Glomerular visceral epithelial cell (primary cell): Measurements from ENCODE around the gene PPFIA3.
A peak's percentile ranks its signal among the peaks of the same experiment; 100 is the strongest.

Source experiments
- DNase-seq: peaks from one replicate; pipeline ENCODE4 v3.0.0-alpha.2; 2016; ENCODE audit errors: extremely low spot score

PPFIA3 gene

DNA sequence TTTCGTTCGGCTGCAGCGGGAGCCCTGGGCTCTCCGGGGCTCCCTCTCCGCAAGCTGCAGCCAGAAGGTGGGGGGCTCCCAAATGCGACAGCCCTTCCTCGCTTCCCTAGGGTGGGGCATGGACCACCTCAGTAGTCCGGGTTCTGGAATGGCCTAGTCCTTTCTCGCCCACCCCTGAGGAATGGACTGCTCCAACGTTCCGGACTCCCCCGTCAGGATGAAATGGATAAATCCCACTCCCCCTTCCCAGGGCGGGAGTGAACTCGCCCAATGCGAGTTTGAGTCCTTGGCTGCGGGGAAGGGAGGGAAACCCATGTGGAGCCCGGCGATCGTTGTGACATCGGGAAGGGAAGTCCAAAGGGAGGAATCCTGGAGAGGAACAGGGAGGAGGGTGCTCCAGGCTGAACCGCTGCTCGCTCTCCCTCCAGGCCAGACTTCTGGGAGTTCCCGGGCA lies 30.3 kb downstream of the PPFIA3 start:
- peak; percentile 77 for DNase-seq

DNA sequence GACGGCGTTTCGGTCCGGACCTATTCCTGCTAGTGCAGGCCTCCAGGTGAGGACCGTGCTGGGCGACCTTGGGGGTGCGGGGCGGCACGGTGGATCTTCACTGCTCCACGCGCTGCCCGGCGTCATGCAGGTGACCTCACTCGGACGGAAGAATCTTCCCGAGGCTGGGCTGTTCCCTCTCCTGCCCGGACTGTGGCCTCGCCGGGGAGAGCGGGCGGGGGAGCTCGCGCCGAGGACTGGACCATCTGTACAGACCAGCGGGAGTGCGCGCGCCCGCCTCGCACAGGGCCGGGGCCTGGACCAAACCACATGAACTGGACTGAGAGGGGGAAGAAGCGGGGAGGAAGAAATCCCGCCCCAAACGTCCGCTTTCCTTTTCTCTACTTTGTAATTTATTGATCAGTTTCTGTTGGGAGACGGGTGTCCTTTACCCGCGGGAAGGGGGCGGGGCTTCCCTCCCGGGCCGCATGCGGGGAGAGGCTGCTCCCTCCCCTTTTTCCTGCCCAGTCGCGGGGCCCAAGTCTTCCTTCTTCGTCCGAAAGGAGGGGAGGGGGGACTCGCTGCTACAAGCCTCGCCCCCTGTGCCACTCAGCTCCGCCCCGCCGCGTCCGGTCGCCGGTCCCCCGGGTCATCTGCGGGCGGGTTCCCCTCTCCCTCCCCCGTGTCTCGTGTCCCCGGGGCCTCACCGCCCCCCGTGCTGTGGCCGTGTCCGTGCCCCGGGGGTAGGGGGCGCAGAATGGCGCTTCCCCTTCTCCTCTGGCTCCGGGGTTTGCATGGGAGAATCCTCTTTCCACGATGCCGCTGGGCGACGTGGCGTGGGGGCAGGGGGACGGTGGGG lies 31.0 kb downstream of the PPFIA3 start:
- DNase-seq, result peak; percentile 77

DNA sequence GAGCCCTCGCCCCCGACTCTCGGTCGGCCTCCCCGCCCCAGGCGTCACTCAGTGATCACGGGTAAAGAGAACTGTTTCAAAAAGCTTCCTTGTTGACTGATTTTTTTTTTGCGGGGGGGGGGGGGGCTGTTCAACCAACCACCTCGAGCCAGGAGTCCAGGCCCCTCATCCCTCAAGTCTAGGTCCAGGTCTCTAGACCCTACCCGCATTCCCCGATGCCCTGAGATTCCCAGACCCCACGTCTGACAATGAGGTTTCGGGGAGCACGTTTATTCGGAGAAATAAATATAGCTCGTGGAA lies 31.6 kb downstream of the PPFIA3 start:
- no peak for DNase-seq

DNA sequence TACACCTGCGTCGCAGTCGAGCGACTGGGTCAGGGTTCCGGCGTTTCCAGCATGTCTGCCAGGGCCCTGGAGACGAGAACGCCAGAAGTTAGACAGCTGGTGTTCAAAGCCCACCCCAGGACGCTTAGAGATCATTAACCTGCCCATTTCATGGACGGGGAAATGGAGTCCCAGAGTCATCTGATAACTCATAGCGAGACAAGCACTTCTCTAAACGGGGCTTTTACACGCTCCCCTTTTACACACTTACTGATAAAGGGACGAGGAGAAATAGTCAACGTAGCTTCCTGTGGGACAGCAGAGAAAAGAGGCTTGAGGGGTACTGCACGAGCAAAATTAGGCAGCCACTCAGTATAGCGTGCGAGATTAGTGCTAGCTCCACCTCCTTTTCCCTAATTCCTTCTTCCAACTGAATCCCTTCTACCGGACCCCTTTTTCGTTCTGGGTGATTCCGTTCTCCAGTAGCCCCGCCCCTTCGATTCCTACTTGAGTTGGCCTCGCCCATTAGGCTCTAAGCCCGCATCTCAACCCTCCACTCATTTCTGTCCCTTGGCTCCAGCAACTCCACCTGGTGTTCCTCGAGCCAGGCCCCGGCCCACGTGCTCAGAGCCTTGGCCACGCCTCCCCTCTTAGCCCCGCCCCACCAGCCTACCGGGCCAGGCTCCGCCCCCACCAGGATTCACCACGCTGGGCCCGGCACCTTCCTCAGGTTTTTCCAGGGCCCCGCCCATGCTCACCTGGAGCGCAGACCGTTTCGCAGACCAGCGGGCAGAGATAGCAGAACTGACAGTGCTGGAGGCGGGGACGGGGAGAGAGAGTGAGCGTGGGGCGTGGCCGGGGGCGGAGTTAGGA lies 32.1 kb downstream of the PPFIA3 start:
- DNase-seq, result no peak

DNA sequence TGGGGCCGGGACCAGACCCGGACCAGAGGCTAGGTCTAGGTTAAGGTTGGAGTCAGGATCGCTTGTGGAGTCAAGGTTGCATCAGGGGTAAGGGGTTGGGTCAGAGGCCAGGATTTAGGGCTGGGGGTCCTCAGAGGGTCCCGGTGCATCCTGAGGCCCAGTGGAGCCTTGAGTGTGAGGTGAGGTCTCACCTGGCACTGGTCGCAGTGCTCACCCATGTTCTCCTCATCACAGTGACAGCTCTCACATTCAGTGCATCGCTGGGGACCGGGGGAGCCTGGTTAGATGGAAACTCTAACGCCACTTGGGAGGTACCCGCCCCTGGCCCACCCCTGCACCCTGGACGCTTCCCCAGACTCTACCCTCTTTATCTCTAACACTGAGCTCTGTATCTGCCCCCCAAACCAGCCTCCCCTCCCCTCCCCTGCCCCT lies 32.8 kb downstream of the PPFIA3 start:
- DNase-seq, result no peak

DNA sequence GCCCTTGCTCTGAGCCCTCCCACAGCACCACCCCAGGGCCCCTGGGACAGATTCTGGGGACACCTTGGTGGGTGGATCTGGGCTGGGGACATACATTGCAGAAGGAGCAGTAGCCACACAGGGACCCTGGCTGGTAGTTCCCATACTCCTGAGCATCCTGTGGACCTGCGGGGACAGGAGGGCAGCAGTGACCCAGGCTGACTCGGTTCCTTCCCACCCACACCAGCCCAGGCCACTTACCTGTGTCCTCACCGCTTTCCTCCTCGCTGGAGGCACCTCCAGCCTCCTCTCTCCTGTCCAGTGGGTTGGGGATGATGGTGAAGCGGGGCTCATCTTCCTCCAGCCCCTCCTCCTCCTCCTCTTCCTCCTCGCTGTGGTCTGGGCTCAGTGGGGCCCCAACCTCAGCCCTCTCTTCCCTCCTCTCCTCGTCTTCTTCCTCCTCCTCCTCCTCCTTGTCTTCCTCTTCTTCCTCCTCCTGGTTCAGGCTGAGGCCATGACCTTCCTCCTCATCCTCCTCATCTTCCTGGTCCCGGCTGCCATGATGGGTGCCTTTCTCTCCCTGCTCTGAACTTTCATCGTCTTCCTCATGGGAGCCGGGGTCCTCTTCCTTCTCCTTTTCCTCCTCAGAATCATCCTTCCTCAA lies 33.9 kb downstream of the PPFIA3 start:
- DNase-seq, result no peak

DNA sequence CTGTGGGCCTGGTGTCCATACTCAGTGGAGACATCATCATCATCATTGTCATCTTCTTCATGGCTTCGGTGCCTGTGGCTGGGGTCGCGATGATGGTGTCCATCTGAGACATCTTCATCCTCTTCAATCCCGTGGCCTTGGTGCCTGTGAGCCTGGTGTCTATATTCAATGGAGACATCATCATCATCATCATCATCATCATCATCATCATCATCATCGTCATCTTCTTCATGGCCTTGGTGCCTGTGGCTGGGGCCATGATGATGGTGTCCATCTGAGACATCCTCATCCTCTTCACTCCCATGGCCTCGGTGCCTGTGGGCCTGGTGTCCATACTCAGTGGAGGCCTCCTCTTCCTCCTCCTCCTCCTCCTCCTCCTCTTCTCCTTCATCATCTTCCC lies 34.9 kb downstream of the PPFIA3 start:
- no peak for DNase-seq

DNA sequence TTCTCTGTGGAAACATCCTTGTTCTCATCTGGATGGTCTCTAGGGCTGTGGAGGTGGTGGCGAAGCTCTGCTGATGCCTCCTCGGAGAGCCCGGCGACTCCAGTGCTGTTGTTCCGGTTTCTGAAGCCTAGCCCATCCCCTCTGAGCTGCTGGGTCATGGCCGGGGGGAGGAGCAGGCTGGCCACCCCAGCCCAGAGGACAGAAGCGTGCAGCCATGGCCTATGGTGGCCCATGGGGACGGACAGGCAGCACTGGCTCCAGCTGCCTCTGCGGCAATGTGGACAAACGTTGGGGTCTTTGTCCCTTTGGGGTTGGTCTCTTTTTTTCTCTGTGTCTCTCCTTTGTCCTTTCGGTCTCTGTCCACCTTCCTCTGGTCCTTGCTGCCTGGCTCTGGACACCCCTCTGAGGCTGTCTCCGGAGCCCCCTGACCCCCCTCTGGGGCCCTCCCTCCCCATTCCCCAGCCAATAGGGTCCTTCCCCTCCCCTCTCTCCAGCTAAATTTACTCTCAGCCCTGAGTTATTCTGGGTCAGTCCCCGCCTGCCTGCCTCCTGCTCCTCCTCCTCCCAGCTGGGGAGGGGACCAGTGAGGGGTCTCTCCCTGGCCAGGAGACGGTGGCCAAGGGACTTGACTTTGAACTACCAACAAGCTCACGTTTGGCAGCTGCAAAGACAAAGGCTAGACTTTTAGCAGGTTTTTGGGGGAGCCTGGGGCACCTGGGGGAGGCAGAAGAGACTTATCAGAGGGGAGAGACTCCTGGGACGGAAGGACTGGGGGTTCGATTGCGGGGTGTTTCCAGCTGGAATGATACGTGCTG lies 35.9 kb downstream of the PPFIA3 start, which contains the start of gene HRC:
HRC (minus strand) TSS at position 392 of the 815 bp plus-strand sequence; CDS start at position 233, 159 bp downstream.
- DNase-seq, result no peak

DNA sequence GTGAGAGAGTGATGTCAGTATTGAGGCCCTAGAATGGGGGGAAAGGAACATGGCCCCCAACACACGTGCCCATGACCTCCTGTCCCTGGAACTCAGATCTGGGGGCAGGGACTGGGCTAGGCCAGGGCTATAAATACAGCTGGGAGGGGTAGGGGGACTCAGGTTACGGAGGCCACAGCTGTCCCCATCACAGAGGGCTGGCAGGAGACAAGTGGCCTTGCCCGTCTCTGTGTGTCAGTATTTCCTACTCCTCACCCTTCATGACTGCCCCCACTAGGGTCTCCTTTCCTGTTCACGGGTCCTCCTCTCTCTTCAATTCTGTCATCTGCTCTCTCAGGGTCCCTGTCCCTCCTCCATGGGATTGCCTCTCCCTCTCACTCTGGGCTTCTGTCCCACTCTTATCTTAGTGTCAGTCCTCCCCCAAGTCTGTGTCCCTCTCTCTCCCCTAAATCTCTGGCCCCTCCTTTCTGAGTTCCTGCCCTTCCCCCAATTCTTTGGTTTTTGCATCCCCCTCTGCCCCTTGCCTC lies 36.5 kb downstream of the PPFIA3 start:
- DNase-seq, result no peak

DNA sequence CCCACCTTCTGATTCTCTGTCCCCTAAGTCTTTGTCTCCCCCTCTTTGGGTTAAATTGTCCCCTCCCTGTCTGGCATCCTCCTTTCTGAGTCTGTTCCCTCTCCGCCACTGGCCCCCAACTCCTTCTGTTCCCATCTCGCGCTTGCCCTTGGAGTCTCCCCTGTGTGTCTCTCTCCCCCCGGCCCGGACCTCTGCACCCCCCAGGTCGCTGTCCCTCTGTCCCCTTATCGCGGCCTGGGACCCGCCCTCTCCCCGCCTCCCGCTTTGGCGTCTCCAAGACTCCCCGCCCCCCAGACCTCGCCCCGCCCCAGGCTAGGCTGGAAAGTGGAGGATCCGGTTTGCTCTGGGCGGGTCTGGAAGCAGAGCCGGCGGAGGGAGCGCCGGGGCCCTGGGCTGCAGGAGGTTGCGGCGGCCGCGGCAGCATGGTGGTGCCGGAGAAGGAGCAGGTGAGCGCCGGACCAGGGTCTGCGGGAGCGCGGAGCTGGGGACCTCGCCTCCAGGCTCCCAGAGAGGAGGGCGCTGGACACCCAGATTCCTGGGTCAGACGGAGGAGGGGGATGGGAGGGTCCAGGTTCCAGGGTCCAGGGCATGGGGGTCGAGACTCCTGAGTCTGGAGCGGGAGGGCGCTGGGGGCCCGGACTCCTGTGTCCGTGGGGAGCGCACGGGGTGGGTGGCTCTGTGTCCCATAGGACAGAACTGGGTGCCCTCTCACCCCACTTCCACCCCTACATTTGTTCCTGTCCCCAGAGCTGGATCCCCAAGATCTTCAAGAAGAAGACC lies 38.3 kb downstream of the PPFIA3 start, which contains the start of gene TRPM4:
TRPM4 (plus strand) TSS at position 348 of the 780 bp plus-strand sequence; CDS start at position 423, 75 bp downstream.
- peak; percentile 83 for DNase-seq

DNA sequence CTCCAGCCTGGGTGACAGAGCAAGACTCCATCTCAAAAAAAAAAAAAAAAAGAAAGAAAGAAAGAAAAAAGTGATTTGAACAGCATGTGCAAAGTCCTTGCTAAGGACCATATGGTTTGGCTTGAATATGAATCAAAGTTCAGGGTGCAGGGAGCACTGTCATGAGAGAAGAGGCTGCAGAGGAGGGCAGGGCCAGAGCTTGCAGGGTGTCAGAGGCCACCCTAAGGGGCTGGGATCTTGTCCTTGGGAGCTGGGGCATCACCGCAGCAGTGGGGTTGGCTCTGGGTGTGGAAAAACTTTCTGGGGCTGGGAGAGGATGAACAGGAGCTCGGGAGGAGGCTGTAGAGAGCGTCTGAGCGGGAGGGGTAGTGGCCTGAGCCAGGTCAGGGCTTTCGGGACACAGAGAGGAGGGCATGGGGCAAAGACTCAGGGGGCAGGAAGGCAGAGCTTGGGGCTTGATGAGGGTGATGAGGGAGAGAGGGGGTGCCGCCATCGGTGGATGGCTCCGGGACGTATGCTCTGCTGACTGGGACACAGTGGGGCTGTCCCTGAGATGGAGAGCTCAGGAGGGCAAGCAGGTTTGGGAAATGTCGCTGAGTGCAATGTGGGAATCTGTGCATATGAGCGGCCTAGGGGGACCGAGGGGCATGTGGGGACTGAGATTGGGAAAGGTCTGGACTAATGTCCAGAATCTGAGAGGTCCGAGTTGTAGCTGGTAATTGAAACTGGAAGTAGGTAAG lies 41.3 kb downstream of the PPFIA3 start:
- no peak for DNase-seq

DNA sequence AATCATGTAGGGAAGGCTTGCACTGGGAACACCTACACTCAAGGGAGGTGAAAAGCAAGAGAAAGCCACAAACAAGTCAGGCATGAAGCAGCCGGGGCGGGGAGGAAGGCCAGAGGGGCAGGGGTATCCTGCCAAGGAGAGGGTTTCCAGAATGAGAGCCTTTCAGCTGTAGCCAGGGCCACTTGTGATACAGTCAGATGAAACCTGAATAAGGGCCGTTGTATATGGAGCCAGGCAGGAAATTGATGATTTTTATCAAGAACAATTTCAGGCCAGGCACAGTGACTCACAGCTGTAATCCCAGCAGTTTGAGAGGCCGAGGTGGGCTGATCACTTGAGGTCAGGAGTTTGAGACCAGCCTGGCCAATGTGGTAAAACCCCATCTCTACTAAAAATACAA lies 42.6 kb downstream of the PPFIA3 start:
- DNase-seq, result no peak

DNA sequence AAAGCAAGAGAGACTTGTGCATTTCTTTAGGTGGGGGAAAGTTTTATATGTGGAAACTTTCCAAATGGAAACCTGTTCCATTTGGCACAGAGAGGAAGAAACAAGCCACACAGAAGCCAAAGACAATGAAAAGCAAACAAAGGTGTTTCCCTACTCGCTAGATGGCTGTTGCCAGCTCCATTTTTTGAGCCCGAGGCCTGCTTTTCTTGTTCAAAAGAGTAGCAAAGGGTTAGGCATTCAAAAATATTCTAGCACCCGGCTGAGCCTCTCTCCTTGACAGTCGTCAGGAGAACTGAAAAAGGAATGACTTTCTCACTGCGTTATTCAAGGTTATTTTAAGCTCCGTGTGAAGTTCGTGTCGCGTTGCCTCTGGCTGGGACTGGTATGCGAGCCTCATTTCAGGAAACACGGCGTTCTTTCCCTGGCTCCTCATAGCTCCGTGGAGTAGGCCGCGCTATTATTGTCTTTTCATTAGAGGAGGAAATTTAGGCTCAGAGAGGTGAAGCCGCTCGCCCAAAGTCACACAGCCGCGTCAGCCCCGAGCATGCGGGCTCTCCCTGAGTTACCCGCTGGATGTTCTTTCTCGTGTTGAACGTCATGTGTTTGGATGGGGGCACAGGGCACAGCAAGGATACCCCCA lies 45.9 kb downstream of the PPFIA3 start:
- no peak for DNase-seq

DNA sequence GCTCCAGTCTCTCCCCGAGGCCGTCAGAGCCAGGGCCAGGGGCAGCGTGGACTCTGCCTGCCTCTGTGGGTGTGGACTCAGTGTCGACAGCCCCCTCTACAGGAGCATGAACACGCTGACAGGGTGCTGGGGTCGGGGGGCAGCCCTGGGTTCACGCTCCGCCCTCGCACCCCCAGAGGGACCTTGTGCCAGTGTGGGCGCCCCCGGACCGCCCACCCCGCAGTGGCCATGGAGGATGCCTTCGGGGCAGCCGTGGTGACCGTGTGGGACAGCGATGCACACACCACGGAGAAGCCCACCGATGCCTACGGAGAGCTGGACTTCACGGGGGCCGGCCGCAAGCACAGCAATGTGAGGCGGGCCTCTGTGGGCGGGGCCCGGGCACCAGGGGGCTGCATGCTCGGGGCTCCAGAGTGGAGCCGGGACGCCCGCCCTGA lies 46.5 kb downstream of the PPFIA3 start:
- DNase-seq, result no peak

DNA sequence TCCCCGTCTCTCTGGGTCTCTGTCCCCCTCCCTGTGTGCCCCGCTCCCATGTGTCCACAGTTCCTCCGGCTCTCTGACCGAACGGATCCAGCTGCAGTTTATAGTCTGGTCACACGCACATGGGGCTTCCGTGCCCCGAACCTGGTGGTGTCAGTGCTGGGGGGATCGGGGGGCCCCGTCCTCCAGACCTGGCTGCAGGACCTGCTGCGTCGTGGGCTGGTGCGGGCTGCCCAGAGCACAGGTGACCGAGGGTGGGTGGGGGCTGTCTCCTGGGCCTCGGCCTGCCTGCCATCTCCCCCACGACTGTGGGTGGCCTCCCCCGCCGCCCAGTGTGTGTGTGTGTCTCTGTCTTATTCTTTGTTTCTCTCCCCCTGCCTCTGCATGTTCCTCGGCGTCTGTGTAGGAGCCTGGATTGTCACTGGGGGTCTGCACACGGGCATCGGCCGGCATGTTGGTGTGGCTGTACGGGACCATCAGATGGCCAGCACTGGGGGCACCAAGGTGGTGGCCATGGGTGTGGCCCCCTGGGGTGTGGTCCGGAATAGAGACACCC lies 48.6 kb downstream of the PPFIA3 start:
- DNase-seq, result no peak

DNA sequence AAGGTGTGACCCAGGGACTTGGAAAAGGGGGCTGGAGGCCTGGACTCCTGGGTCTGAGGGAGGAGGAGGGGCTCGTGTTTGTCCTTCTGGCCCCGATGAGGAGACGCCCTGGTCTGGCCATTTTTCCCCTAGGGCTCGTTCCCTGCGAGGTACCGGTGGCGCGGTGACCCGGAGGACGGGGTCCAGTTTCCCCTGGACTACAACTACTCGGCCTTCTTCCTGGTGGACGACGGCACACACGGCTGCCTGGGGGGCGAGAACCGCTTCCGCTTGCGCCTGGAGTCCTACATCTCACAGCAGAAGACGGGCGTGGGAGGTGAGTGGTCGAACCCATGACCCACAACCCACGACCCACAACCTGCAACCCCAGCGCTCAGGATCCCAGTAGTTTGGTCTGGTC lies 49.1 kb downstream of the PPFIA3 start:
- DNase-seq, result no peak

DNA sequence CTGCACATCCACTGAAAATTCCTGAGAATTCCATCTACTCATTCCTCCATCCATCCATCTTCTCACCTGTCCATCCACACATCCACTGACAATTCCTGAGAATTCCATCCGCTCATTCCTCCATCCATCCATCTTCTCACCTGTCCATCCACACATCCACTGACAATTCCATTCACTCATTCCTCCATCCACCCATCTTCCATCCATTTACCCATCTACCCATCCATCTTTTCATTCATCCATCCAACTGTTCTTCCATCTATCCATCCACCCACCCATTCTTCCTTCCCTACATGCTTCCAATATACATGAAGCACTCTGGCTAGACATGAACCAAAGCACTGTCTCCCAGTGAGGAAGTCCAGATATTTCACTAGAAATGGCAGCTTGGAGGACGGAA lies 53.9 kb downstream of the PPFIA3 start:
- no peak for DNase-seq

DNA sequence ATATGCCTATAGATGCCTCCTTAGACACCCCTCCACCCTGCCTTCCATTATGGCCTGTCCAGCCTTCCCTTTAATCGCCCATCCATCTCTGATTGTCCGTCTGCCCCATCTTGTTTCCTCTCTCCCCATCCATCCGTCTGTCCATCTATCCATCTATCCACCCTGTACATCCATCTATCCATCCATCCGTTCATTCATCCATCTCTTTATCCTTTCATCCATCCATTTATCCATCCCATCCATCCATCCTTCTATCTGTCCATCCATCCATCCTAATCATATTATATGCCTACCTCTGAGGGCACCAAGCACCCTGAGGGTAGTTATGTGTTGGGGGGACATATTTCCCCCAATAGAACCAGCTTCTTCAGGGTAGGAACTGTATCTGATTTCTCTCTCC lies 61.3 kb downstream of the PPFIA3 start:
- no peak for DNase-seq
